GM18526 (cell line): ENCODE data around the gene SOX30.

Experiments used
- POLR2A ChIP-seq: IDR thresholded peaks from 3 replicates; pipeline ENCODE4 v1.6.1; 2011; ENCODE audit not compliant: insufficient read length; ENCODE audit errors: extremely low read depth

Gene SOX30

DNA sequence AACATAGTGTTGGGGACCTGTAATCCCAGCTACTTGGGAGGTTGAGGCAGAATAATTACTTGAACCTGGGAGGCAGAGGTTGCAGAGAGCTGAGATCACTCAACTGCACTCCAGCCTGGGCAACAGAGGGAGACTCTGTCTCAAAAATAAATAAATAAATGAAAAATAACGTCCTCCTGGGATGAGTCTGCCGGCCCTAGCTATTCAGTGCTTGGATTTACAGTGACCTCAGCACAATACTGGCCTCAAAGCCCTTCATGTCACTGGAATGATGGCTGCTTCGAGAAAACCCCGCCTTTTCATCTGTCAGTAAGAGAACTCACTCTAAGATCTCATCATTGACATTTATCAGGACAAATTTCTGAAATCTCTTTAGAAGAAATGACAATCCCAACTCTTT is 35.5 kb downstream of the SOX30 start:
- no peak for TF ChIP-seq POLR2A

- TF ChIP-seq POLR2A, result no peak
Observed at GRCh38 chr5:157613385-157614245, 38.6 kb downstream of the SOX30 start.

DNA sequence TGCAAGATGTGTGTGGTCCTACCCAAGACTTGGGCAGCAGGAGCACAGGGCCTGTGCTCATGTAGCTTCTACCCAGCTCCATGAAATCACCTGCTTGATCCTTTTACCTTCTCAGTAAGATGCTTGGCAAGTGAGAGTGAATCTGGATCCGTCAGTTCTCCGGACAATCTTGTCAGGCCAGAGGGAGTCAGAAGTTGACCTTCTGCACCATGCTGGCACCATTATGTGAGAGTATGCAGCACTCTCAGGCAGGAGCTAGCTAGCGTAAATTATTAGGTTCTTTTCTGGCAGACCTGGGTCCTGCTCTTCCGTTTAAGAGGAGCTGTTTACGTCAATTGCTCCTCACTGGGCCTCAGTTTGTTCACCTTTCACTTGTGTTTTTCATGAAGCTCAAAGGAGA is 39.7 kb downstream of the SOX30 start:
- TF ChIP-seq POLR2A, result no peak

GRCh38 chr5:157611571-157612476 is 40.4 kb downstream of the SOX30 start:
- no peak for TF ChIP-seq POLR2A

DNA sequence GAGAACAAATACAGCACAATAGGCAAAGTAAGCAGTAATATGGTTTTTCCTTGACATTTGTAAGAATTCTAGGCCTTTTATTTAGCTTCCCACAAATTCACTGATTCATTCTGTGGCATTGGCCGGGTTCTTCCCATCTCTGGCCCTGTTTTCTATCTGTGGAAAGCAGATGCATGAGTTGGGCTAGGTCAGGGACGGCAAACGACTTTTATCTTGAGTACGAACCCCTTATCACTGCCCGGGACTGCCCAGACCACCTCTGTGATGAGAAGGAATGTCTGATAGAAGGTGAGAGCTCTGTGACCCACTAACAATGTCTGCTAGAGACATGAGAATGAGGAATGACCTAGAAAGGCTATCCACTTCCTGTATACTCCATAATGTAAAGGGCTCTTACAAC is 41.2 kb downstream of the SOX30 start:
- no peak for TF ChIP-seq POLR2A

DNA sequence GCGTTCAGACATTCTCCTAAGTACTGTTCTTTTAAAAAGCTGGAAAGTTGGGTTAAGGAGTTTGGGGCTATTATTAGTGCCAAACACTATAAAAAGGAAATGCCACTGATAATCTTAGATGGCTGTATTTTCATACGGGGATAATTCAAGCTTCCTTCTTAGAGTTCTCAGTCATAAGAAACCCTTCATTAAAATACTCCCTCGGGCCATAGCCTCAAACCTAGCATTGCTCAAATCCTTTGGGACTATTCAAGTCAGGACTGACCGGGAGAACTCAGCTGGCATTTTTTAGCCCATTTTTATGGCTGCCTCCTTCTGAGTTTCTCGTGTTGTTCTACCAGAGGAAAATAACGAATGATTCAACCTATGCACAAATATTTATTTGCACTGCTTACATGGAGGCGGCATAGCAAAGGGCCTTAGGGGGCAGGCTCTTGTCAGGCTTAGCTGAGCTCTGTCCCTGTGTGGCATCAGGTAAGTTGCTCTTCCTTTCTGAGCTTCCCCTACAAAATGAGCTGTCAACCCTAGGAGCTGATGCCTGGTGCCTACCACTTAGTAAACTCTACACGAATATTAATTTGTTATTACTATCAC is 43.2 kb downstream of the SOX30 start:
- no peak for TF ChIP-seq POLR2A

DNA sequence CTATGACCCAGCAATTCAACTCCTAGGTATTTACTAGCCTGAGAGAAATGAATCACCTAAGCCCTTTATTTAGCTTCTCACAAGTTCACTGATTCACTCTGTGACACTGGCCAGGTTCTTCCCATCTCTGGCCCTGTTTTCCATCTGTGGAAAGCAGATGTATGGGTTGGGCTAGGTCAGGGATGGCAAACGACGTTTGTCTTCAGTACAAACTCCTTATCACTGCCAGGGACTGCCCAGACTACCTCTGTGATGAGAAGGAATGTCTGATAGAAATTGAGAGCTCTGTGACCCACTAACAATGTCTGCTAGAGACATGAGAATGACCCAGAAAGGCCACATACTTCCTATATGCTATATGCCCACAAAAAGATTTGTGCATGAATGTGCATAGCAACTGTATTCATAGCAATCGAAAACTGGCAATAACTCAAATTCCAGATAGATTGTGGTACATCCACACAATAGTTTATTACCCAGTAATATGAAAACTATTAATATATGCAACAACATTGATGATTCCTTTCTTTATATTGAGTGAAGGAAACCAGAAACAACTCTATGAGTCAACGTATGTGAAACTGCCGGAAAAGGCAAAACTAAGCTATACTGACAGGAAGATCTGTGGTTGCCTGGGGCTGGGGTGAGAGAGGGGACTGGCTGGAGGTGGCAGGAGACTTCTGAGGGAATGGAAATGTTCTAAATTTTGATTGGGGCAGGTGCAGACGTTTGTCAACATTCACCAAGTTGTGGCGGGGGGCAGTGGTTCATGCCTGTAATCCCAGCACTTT is 44.7 kb downstream of the SOX30 start:
- TF ChIP-seq POLR2A, result no peak

- TF ChIP-seq POLR2A, result no peak
Observed at GRCh38 chr5:157606046-157606445, 46.2 kb downstream of the SOX30 start.

GRCh38 chr5:157603333-157604190 is 48.7 kb downstream of the SOX30 start:
- no peak for TF ChIP-seq POLR2A

DNA sequence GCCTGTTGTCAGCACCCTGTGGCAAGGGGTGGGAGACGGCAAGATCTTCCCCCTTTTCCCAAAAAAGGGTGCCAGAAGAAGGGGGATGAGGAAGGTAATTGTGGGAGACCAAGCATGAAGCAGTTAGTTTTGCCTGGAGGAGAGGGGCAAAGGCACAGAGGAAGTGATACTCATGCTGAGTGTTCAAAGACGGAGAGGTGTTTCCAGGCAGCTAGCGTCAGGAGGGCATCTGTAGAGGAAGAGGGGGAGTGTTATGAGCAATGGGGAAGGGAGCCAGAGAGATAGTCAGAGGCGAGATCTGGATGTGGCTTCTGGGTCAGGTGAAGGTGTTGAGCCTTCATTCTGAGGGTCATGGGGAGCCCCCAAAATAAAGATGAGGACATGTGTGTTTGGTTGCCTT is 49.7 kb downstream of the SOX30 start:
- TF ChIP-seq POLR2A, result no peak

DNA sequence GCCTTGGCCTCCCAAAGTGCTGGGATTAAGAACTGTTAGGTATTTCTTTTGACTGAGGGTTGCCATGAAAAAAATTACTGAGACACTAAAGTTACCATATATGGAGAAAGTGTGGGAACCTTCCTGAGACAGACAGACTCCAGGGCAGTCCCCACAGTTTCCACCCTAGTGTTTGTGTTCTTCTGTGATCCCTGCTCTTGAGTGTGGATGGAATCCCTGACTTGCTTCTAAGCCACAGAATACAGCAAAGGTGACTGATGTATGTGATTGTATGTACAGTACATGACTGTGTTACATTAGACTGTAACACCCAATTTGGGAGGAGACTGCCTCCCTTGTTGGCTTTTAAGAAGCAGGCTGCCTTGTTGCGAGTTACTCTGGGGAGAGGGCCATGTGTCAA is 52.0 kb downstream of the SOX30 start:
- TF ChIP-seq POLR2A, result no peak

DNA sequence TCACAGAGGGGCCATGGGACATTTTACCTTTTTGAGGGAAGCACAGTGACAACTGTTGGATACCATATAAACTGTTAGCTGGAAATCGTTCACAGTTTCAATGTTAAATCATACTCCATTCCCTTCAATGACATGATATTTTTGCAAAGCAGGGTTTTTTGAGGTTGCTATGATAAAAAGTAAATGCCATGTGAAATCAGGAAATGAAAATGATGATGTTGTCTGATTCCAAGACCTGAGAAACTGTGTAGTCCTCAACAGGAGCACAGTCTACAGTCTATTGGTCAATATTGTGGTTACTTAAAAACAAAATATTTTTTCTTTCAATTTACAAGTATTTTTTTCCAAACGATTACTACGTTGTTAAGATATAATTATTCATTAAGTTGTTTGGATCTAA is 52.7 kb downstream of the SOX30 start:
- no peak for TF ChIP-seq POLR2A

GRCh38 chr5:157598350-157598936 is 53.8 kb downstream of the SOX30 start:
- TF ChIP-seq POLR2A, result no peak

DNA sequence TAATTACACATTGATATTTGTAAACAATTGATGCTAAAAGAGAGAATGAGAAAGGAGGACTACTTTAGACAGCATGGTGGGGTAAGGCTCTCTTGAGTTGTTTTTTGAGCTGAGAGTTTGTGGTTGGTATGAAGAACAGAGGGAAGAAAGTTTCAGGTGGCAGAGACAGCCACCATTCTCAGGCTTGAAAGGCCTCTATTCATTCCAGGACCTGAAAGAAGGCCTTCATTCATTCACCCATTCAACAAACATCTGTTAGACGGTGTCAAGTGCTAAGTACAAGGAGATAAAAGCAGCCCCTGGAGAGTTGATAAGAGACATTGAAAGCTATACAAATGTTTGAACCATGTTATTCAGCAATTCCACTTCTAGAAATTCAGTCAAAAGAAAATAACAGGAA is 55.0 kb downstream of the SOX30 start:
- TF ChIP-seq POLR2A, result no peak
